Activated naive CD8-positive, alpha-beta T cell treated with anti-CD3 and anti-CD28 coated beads, Interleukin-2, amount 50 U/mL, for 24 hours (primary cell): ENCODE results near the gene XAGE1B.
"Not testable (repeated sequence)": the region's sequence is repeated elsewhere in the genome, so short reads cannot be mapped to it uniquely, and the experiment has no call there.

ENCODE experiments used
- ATAC-seq: fragments of 150-1000 bp; cut with Tn5 transposase; one replicate; pipeline ENCODE4 v1.10.0; 2021
- DNase-seq: peaks from one replicate; pipeline ENCODE4 v3.0.0; 2021
- H3K27ac Mint-ChIP-seq: one replicate; pipeline ENCODE4 v1.8.0; 2021; ENCODE audit warnings: mild to moderate bottlenecking, mixed read lengths
- H3K27me3 Mint-ChIP-seq: one replicate; pipeline ENCODE4 v1.8.0; 2021; ENCODE audit warnings: mixed read lengths
- H3K36me3 Mint-ChIP-seq: one replicate; pipeline ENCODE4 v1.8.0; 2021; ENCODE audit warnings: low read depth, mixed read lengths
- H3K4me1 Mint-ChIP-seq: one replicate; pipeline ENCODE4 v1.8.0; 2021; ENCODE audit warnings: mixed read lengths
- H3K4me3 Mint-ChIP-seq: one replicate; pipeline ENCODE4 v1.8.0; 2021; ENCODE audit warnings: mild to moderate bottlenecking, moderate library complexity, mixed read lengths
- H3K9me3 Mint-ChIP-seq: one replicate; pipeline ENCODE4 v1.8.0; 2021; ENCODE audit warnings: mixed read lengths

XAGE1B gene

DNA sequence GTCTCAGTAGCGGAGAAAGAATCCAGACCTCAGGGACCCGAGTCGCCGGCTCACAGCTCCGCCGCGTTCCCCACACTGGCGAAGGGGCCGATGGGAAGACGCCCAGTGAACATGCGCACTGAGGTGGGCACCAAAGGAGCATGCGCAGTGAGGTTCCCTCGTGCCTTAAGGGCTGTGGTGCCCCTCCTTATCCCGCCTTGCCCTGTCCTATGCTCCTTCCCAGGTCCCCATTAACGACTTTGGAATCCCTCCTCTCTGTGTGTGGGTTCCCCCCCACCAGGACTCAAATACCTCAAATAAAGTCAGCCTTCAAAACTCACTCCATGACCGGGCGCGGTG, at the start of gene XAGE1B:
Gene XAGE1B (minus strand): TSS at position 77 of the 339 bp plus-strand sequence. CDS start 1,536 bp downstream, outside the sequence.
- H3K4me1 Mint-ChIP-seq, H3K27me3 Mint-ChIP-seq, H3K36me3 Mint-ChIP-seq, H3K9me3 Mint-ChIP-seq, DNase-seq, ATAC-seq, H3K4me3 Mint-ChIP-seq, H3K27ac Mint-ChIP-seq: not testable (repeated sequence)

- Mint-ChIP-seq H3K4me3 (no peak overlapping the region), H3K27me3 (peaks cover 5% of the 10 kb centered on the region), H3K9me3 (no peaks in the 10 kb centered on the region), H3K27ac (no peak overlapping the region), H3K4me1 (no peaks in the 10 kb centered on the region), H3K36me3 (no peaks in the 10 kb centered on the region)
- DNase-seq = no peak
- ATAC-seq = no peak
Observed at GRCh38 chrX:52563105-52563504, 46.2 kb upstream of the XAGE1B start.

- H3K27me3 Mint-ChIP-seq = no peaks in the 10 kb centered on the region
- DNase-seq (no peak), ATAC-seq (no peak)
- no peaks in the 10 kb centered on the region for H3K9me3 Mint-ChIP-seq
- peaks cover 5% of the 10 kb centered on the region for H3K4me1 Mint-ChIP-seq
- no peak overlapping the region for H3K27ac Mint-ChIP-seq
- no peak overlapping the region for H3K4me3 Mint-ChIP-seq
- H3K36me3 Mint-ChIP-seq = no peaks in the 10 kb centered on the region
Observed at GRCh38 chrX:52558140-52558539, 41.3 kb upstream of the XAGE1B start.

- no peaks in the 10 kb centered on the region for H3K9me3 Mint-ChIP-seq
- no peak overlapping the region for H3K4me3 Mint-ChIP-seq
- H3K4me1 Mint-ChIP-seq = peaks cover 5% of the 10 kb centered on the region
- DNase-seq = no peak
- H3K27me3 Mint-ChIP-seq = no peaks in the 10 kb centered on the region
- H3K27ac Mint-ChIP-seq = peak overlapping the region; percentile 74
- ATAC-seq = peak; percentile 77
- no peaks in the 10 kb centered on the region for H3K36me3 Mint-ChIP-seq
Observed at GRCh38 chrX:52556741-52557140, 39.9 kb upstream of the XAGE1B start.

DNA sequence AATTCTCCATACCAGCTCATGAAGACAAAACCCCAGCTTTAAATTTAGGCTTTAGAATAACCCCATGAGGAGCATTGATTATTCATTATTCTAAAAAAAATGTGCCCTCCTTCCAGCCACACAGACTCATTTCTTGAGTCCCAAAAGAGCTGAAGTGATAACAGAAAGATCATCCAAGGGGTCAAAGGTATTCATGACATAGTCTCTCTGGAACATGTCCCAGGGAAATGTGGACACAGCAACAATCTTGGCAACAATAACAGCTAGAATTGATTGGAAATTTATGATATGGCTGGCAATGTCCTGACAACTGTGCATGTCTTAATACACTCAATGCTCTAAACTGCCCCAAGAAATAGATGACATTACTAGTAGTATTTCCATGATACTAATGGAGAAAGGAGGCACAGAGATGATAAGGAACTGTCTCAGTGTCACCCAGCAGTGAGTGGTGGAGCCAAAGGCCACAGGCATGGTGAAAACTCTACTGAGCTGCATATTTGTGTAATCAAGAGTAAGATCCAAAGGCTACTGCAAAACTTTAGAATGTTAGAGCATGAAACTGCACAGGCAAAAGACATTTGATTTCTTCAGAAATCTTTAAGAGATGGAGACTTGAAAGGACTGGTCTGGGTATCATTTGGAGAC, 37.3 kb upstream of the XAGE1B start:
- no peaks in the 10 kb centered on the region for H3K36me3 Mint-ChIP-seq
- DNase-seq (no peak), ATAC-seq (no peak)
- no peaks in the 10 kb centered on the region for H3K27me3 Mint-ChIP-seq
- H3K4me3 Mint-ChIP-seq = no peak overlapping the region
- peaks cover 5% of the 10 kb centered on the region for H3K4me1 Mint-ChIP-seq
- H3K9me3 Mint-ChIP-seq = no peaks in the 10 kb centered on the region
- H3K27ac Mint-ChIP-seq = no peak overlapping the region

- H3K4me3 Mint-ChIP-seq, H3K27me3 Mint-ChIP-seq: not testable (repeated sequence)
Observed at GRCh38 chrX:52548769-52549168, 31.9 kb upstream of the XAGE1B start.

DNA sequence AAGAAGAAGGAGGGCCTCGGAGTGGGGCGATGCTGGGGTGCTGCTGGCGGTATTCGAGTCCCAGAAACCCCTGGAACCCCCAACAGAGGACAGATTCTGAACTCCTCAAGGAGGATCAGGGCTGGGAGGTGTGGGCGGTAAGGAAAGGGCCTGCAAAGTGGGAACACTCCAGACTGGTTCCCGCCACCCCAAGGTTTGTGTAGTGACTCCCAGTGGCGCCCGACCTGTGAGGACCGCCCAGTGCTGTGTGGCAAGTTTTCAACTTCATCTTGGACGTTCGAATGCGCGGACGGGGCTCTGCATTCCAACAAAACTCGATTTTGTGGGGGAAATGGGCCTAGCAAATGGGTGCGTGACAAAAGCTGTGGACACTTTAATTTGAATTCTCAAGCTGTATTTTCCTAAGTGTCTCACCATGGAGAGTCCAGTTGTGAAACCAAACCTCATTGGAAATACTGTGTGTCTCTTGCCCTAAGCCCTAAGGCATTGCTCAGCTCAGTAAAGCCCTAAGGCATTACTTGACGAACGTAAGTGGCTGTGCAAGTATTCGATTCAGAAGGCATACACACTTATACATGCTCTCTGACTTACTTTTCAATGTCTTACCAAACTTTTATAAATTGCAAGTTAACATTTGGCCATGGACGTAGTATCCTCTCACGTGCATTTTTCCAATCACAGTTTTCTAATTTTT, 27.4 kb upstream of the XAGE1B start:
- H3K4me3 Mint-ChIP-seq = no peak overlapping the region
- no peaks in the 10 kb centered on the region for H3K27me3 Mint-ChIP-seq
- H3K9me3 Mint-ChIP-seq = no peaks in the 10 kb centered on the region
- H3K4me1 Mint-ChIP-seq = no peaks in the 10 kb centered on the region
- DNase-seq (no peak), ATAC-seq (no peak)
- H3K27ac Mint-ChIP-seq = no peak overlapping the region
- H3K36me3 Mint-ChIP-seq = no peaks in the 10 kb centered on the region

More at GRCh38 chrX:52548769-52549168, 31.9 kb upstream of the XAGE1B start:
- DNase-seq, ATAC-seq, H3K27ac Mint-ChIP-seq, H3K36me3 Mint-ChIP-seq, H3K9me3 Mint-ChIP-seq, H3K4me1 Mint-ChIP-seq: not testable (repeated sequence)

DNA sequence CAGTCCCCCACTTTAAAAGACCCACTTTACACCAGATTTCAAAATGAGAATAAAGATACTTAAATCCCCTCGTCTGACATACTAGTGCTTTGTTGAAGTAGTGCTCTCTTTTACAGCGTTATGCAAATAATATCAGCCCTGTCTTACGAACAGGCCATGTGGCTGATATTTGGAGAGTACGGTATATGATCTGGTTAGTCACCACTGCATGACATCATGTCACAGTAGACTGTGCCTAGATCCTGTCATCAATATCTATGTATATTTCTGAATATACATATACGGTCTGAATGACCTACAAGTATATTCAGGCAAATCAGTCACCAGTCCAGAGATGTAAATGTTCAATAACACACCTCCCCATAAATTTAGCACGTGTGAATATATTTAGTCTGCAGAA, 25.4 kb upstream of the XAGE1B start:
- no peaks in the 10 kb centered on the region for H3K9me3 Mint-ChIP-seq
- DNase-seq (no peak), ATAC-seq (no peak)
- no peaks in the 10 kb centered on the region for H3K36me3 Mint-ChIP-seq
- H3K4me1 Mint-ChIP-seq = no peaks in the 10 kb centered on the region
- no peak overlapping the region for H3K4me3 Mint-ChIP-seq
- no peak overlapping the region for H3K27ac Mint-ChIP-seq
- H3K27me3 Mint-ChIP-seq = no peaks in the 10 kb centered on the region

DNA sequence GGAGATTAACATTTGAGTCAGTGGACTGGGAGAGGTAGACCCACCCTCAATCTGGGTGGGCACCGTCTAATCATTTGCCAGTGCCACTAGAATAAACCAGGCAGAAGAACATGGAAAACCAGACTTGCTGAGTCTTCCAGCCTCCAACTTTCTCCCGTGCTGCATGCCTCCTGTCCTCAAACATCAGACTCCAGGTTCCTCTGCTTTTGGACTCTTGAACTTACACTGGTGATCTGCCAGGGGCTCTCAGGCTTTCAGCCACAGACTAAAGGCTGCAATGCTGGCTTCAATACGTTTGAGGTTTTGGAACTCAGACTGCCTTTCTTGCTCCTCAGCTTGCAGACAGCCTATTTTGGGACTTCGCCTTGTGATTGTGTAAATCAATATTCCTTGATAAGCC, 24.2 kb upstream of the XAGE1B start:
- not testable (repeated sequence) for H3K36me3 Mint-ChIP-seq, H3K9me3 Mint-ChIP-seq, H3K4me3 Mint-ChIP-seq, H3K27ac Mint-ChIP-seq, H3K4me1 Mint-ChIP-seq, H3K27me3 Mint-ChIP-seq, DNase-seq, ATAC-seq

DNA sequence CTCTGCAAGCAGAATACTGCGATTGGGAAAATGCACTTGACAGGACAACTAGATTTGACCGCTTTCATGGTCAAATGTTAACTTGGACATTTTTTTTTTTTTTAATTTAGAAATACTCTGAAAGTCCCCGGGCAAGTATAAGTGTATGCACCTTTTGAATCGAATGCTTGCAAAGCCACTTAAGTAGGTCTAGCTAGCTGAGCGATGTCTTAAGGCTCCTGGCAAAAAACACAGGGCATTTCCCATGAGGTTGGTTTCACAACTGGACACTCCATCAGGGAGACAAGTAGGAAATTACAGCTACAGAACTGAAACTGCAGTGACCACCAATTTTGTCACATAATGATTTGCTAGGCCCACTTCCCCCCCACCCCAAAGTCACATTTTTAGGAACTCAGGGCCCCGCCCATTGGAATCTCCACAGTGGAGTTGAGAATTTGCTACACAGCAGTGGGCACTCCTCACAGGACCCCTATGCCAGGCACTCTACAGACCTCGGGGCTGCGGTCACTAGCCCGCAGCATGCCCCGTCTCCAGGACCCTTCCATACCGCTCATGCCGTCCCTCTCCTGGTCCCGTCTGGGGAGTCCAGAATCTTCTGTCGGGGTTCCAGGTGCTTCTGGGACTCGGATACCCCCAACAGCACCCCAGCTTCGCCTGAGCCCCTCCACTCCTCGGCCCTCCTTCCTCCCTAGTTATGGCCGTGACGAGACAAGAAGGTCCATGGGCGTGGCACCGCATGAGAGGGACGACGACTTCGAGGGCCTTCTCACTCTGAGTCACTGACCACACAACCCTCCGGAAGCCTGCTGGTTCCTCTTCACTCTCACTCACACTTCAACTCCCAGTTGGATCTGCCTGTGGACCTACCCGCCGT, 515 bp downstream of the XAGE1B start:
- not testable (repeated sequence) for H3K27me3 Mint-ChIP-seq, DNase-seq, H3K4me1 Mint-ChIP-seq, H3K36me3 Mint-ChIP-seq, H3K9me3 Mint-ChIP-seq, ATAC-seq, H3K4me3 Mint-ChIP-seq, H3K27ac Mint-ChIP-seq

- not testable (repeated sequence) for H3K4me1 Mint-ChIP-seq, H3K36me3 Mint-ChIP-seq, H3K27me3 Mint-ChIP-seq
Observed at GRCh38 chrX:52511126-52511525, 5.7 kb downstream of the XAGE1B start.

DNA sequence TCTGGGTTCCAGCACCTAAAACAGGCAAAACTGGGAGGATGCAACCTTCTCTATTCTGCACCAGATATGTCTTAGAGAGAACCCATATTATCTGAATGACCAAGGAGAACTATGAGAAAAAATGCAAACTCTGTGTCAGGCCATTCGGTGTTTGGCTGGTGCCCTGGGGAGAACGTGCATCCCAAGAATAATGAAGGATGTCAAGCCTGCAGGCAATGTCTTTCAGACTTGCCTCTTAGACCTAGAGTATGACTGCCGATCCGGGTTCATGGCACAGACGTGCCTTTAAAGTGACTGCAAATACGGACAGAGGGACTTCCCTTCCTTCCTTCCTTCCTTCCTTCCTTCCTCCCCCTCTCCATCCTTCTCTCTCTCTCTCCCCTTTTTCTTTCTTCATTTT, 6.9 kb downstream of the XAGE1B start:
- no peaks in the 10 kb centered on the region for H3K9me3 Mint-ChIP-seq
- no peak overlapping the region for H3K4me3 Mint-ChIP-seq
- ATAC-seq (no peak), DNase-seq (no peak)
- H3K27me3 Mint-ChIP-seq = peaks cover 5% of the 10 kb centered on the region
- no peak overlapping the region for H3K27ac Mint-ChIP-seq
- no peaks in the 10 kb centered on the region for H3K36me3 Mint-ChIP-seq
- H3K4me1 Mint-ChIP-seq = no peaks in the 10 kb centered on the region

More at GRCh38 chrX:52511126-52511525, 5.7 kb downstream of the XAGE1B start:
- DNase-seq, ATAC-seq, H3K27ac Mint-ChIP-seq, H3K9me3 Mint-ChIP-seq, H3K4me3 Mint-ChIP-seq: not testable (repeated sequence)

GRCh38 chrX:52507331-52507730, 9.5 kb downstream of the XAGE1B start:
- no peaks in the 10 kb centered on the region for H3K9me3 Mint-ChIP-seq
- no peak for ATAC-seq
- H3K4me1 Mint-ChIP-seq = no peaks in the 10 kb centered on the region
- H3K4me3 Mint-ChIP-seq = no peak overlapping the region
- DNase-seq = no peak
- H3K27ac Mint-ChIP-seq = no peak overlapping the region
- H3K27me3 Mint-ChIP-seq = peaks cover 5% of the 10 kb centered on the region
- no peaks in the 10 kb centered on the region for H3K36me3 Mint-ChIP-seq

DNA sequence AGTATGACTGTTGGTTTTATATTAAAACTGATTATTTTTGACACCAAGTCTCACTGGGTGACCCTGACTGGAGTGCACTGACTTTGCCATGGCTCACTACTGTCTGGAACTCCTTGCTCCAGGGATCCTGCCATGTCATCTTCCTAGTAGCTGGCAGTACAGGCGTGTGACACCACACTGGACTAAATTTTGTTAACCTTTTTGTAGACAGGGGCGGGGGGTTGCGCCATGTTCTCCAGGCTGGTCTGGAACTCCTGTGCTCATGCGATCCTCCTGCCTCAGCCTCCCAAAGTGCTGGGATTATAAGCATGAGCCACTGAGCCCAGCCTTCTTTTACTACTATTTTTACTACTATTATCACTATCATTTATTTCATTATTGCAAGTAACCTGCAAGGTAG, 12.3 kb downstream of the XAGE1B start:
- H3K9me3 Mint-ChIP-seq = no peaks in the 10 kb centered on the region
- no peaks in the 10 kb centered on the region for H3K36me3 Mint-ChIP-seq
- DNase-seq (no peak), ATAC-seq (no peak)
- H3K4me3 Mint-ChIP-seq = no peak overlapping the region
- no peaks in the 10 kb centered on the region for H3K4me1 Mint-ChIP-seq
- H3K27ac Mint-ChIP-seq = no peak overlapping the region
- H3K27me3 Mint-ChIP-seq = peaks cover 5% of the 10 kb centered on the region

DNA sequence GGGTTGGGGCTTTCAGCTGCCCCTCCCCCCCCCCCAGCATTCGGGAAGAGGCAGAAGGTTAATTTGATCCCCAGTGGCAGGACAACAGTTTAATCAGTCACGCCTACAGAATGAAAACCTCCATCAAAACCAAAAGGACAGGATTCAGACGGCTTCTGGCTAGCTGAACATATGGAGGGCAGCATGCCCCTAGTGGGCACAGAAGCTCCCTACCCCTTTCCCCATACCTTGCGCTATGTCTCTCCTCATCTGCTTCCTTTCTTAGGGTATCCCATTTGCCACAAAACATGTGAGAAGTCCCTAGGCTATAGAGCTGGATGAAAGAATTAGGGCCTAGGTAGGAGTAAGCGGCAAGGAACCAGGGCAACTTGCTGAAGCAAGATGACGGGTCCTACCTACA, 15.5 kb downstream of the XAGE1B start:
- H3K27me3 Mint-ChIP-seq, H3K9me3 Mint-ChIP-seq, ATAC-seq, H3K27ac Mint-ChIP-seq, H3K4me1 Mint-ChIP-seq, H3K36me3 Mint-ChIP-seq, H3K4me3 Mint-ChIP-seq, DNase-seq: not testable (repeated sequence)
